K562 (cell line): ENCODE data around the gene GFRA4. TPM values are rescaled to one million over a fixed set of nuclear protein-coding genes. Genes with fewer than 3 reads are reported as not detected.

ENCODE experiments used
- ATAC-seq: fragments of 200-7000 bp; cut with Tn5 transposase; 3 replicates; pipeline ENCODE4 v1.9.1; 2020; ENCODE audit warnings: moderate library complexity
- BruUV-seq: library from RNA; stranded (reverse); fragments of 400-500 nt; replicated peaks from 2 replicates; lab custom pipeline; 2021; lab: Mats Ljungman, UMichigan
- CTCF ChIA-PET: fragments of 300-600 bp; formaldehyde crosslinking; extraction: SDS; loops from one replicate; lab custom pipeline; 2021; ENCODE audit warnings: low intra/inter-chr PET ratio; lab: Yijun Ruan, JAX
- POLR2A ChIA-PET: fragments of 300-600, 350-650 bp; sonication (Branson Sonifier 250); formaldehyde crosslinking; extraction: SDS; loops from one replicate; lab custom pipeline; 2021; ENCODE audit warnings: antibody characterized with exemption, inconsistent platforms; lab: Yijun Ruan, JAX
- DNase-seq, 4 experiments: peaks; one replicate each; pipeline versions ENCODE4 v3.0.0 to v3.0.0-alpha.2; 2011 to 2018; ENCODE audit warnings: low spot score in 3 of 4, mixed read lengths in 3 of 4; ENCODE audit errors: extremely low read depth in 1 of 4
- FAIRE-seq: peaks from 2 replicates; lab custom pipeline; 2011; peaks lifted over from hg19 to GRCh38; lab: Jason Lieb, UNC
- H2AFZ ChIP-seq: 2 replicates; pipeline ENCODE4 v1.6.0; 2011; ENCODE audit warnings: low read depth, low read length, control low read depth, inconsistent platforms
- H3K27ac ChIP-seq: fragments of 200-600 bp; 3 replicates; pipeline ENCODE4 v1.8.0; 2011; ENCODE audit warnings: low read depth, mild to moderate bottlenecking, control low read depth, inconsistent platforms, low read length, moderate library complexity, mixed read lengths; ENCODE audit errors: extremely low read depth
- H3K27me3 ChIP-seq, 2 experiments: fragments of 300-600 bp in 1 of 2; 2 replicates in 1 of 2; 3 replicates in 1 of 2; pipeline versions ENCODE4 v1.6.0 to v1.8.0; 2011; ENCODE audit warnings: inconsistent platforms in 2 of 2, low read length in 2 of 2, mild to moderate bottlenecking in 1 of 2, mixed read lengths in 1 of 2, moderate library complexity in 1 of 2; ENCODE audit not compliant: control insufficient read depth in 2 of 2, insufficient read depth in 2 of 2
- H3K36me3 ChIP-seq: fragments of 300-600 bp; 3 replicates; pipeline ENCODE4 v1.8.0; 2011; ENCODE audit warnings: mild to moderate bottlenecking, low read length, inconsistent platforms; ENCODE audit not compliant: control insufficient read depth, insufficient read depth
- H3K4me1 ChIP-seq, 2 experiments: fragments of 200-600 bp in 1 of 2; replicated peaks in 1 of 2; 2 replicates in 1 of 2; 3 replicates in 1 of 2; pipeline versions ENCODE4 v1.5.1 to v1.8.0; 2011; ENCODE audit warnings: inconsistent platforms in 2 of 2, low read length in 2 of 2, mild to moderate bottlenecking in 1 of 2, mixed read lengths in 1 of 2, moderate library complexity in 1 of 2; ENCODE audit not compliant: control insufficient read depth in 2 of 2, insufficient read depth in 2 of 2
- H3K4me2 ChIP-seq: 2 replicates; pipeline ENCODE4 v1.6.1; 2011; ENCODE audit warnings: low read length, control low read depth, inconsistent platforms, mixed read lengths; ENCODE audit not compliant: insufficient read depth
- H3K4me3 ChIP-seq: fragments of 200-600 bp; sonication (generic), shearing (Covaris generic); 2 replicates; pipeline ENCODE4 v1.5.1; 2016; ENCODE audit warnings: control low read depth, inconsistent platforms
- H3K79me2 ChIP-seq: fragments of 200-600 bp; 3 replicates; pipeline ENCODE4 v1.8.0; 2011; ENCODE audit warnings: low read length, inconsistent platforms; ENCODE audit not compliant: control insufficient read depth, insufficient read depth
- H3K9ac ChIP-seq, 2 experiments: 2 replicates each; pipeline versions ENCODE4 v1.6.0 to v1.6.1; 2011; ENCODE audit warnings: low read depth in 2 of 2, low read length in 2 of 2, control low read depth in 1 of 2, inconsistent platforms in 1 of 2, mild to moderate bottlenecking in 1 of 2, mixed read lengths in 1 of 2; ENCODE audit not compliant: insufficient read depth in 1 of 2
- H3K9me1 ChIP-seq: one replicate; pipeline ENCODE4 v1.6.0; 2011; ENCODE audit warnings: inconsistent platforms, mild to moderate bottlenecking, low read length, moderate library complexity; ENCODE audit not compliant: control insufficient read depth, insufficient read depth
- H3K9me3 ChIP-seq: replicated peaks from 2 replicates; pipeline ENCODE4 v1.5.1; 2011; ENCODE audit warnings: low read depth, low read length, inconsistent platforms; ENCODE audit not compliant: control insufficient read depth, insufficient read depth
- H4K20me1 ChIP-seq: replicated peaks from 2 replicates; pipeline ENCODE4 v1.6.1; 2011; ENCODE audit warnings: low read length, inconsistent platforms, mixed read lengths; ENCODE audit not compliant: control insufficient read depth, insufficient read depth
- GTF2B ChIP-seq: IDR thresholded peaks from 2 replicates; pipeline ENCODE4 v1.6.1; 2011; ENCODE audit not compliant: insufficient read length; ENCODE audit errors: extremely low read depth
- ZNF778 ChIP-seq: fragments of 450-650 bp; formaldehyde crosslinking; IDR thresholded peaks from 2 replicates; pipeline ENCODE4 v1.4.0; 2020; ENCODE audit warnings: mild to moderate bottlenecking, moderate library complexity
- WGBS: fragments of 100-300 bp; shearing (Covaris generic); methylation state at CpG from one replicate; pipeline ENCODE4 v1.1.6; 2016; ENCODE audit warnings: low coverage, mixed read lengths; ENCODE audit not compliant: insufficient coverage; ENCODE audit errors: missing lambda C conversion rate; 5-methylcytosine and 5-hydroxymethylcytosine counted together
- in situ Hi-C: fragments of 300-500 bp; cut with MboI; formaldehyde crosslinking; loops from 4 replicates; pipeline ENCODE4 v1.15.0; 2018; ENCODE audit warnings: inconsistent platforms, mixed read lengths
- intact Hi-C: fragments of 100-400 bp; cut with micrococcal nuclease; formaldehyde crosslinking; loops from 2 replicates; pipeline ENCODE4 v1.14.2; 2022
- polyA plus RNA-seq, 8 experiments: library from polyadenylated mRNA; depleted of rRNA in 4 of 8; stranded (reverse) in 5 of 8; unstranded in 3 of 8; fragments of >200 nt; fragmentation: Nextera tagmentation in 2 of 8; fragmentation: Illumina TruSeq in 1 of 8; extraction: Ambion mirVana in 2 of 8; extraction: Trizol in 1 of 8; gene quantifications; 2 replicates each; pipeline versions ENCODE4 v1.2.1 to v1.2.3, GENCODE V29; 2011 to 2014; ENCODE audit warnings: inconsistent platforms in 1 of 8, missing spikeins in 1 of 8
- total RNA-seq, 7 experiments: library from RNA; depleted of rRNA in 6 of 7; stranded (reverse); fragments of >200 nt in 6 of 7; fragmentation: Illumina TruSeq in 2 of 7; extraction: Trizol in 2 of 7; gene quantifications; 2 replicates each; pipeline versions ENCODE4 v1.2.1 to v1.2.3, GENCODE V29; 2011 to 2021; ENCODE audit warnings: low replicate concordance in 1 of 7

Gene GFRA4
- total and polyA plus RNA-seq, 9 of the 15 experiments (the other 6 are each of a cell fraction or from before 2014, with no cell fraction given) = not detected

GRCh38 chr20:3614466-3614865, 48.7 kb downstream of the GFRA4 start:
- no peak overlapping the region for H2AFZ ChIP-seq
- H3K27me3 ChIP-seq = no peaks in the 10 kb centered on the region
- ATAC-seq = no peak
- H3K4me2 ChIP-seq = no peak overlapping the region
- no peak overlapping the region for H3K9ac ChIP-seq
- WGBS = 84% methylated on average over 5 of the region's 5 CpGs
- BruUV-seq = no TSS peak
- no peaks in the 10 kb centered on the region; a peak in 1 of 5 replicates for H3K4me1 ChIP-seq
- CTCF ChIA-PET = no interaction called here
- H3K9me3 ChIP-seq = no peaks in the 10 kb centered on the region
- DNase-seq = no peak
- FAIRE-seq = no peak
- no peaks in the 10 kb centered on the region for H4K20me1 ChIP-seq
- intact Hi-C loops (no loop called here), in situ Hi-C loops (no loop called here)
- no peaks in the 10 kb centered on the region for H3K36me3 ChIP-seq
- H3K9me1 ChIP-seq = no peaks in the 10 kb centered on the region
- no peak overlapping the region for H3K27ac ChIP-seq
- no peaks in the 10 kb centered on the region for H3K79me2 ChIP-seq
- no peak for TF ChIP-seq ZNF778 (CRISPR knock-in tag)
- TF ChIP-seq, all 486 proteins: peak for 0
- H3K4me3 ChIP-seq = no peak overlapping the region
- POLR2A ChIA-PET = interaction anchor here (0.6 kb wide), 1 partner anchor 256 kb away, joined by 3 read pairs; no protein-coding TSS in a partner anchor

- Histone ChIP-seq H3K9me3 (no peaks in the 10 kb centered on the region), H3K4me1 (no peaks in the 10 kb centered on the region; a peak in 1 of 5 replicates), H3K27me3 (no peaks in the 10 kb centered on the region), H3K79me2 (no peaks in the 10 kb centered on the region), H4K20me1 (no peaks in the 10 kb centered on the region), H3K4me2 (no peak overlapping the region), H3K4me3 (no peak overlapping the region), H3K9ac (no peak overlapping the region), H3K36me3 (no peaks in the 10 kb centered on the region), H2AFZ (no peak overlapping the region), H3K9me1 (no peaks in the 10 kb centered on the region), H3K27ac (no peak overlapping the region)
- DNase-seq (no peak), FAIRE-seq (no peak), ATAC-seq (no peak)
- TF ChIP-seq GTF2B = no peak
- ChIA-PET CTCF (no interaction called here), POLR2A (interaction anchor here (0.6 kb wide), 1 partner anchor 255 kb away, joined by 3 read pairs; no protein-coding TSS in a partner anchor)
- no TSS peak for BruUV-seq
- intact Hi-C loops (no loop called here), in situ Hi-C loops (no loop called here)
- WGBS = 73% methylated on average over 8 of the region's 9 CpGs
Measured at GRCh38 chr20:3613821-3614440, 49.3 kb downstream of the GFRA4 start.
